ENCODE results near the gene NPAS3.

NPAS3 gene

GRCh38 chr14:33598582-33598981 lies 659.9 kb downstream of the NPAS3 start:
- Histone ChIP-seq H2BK12ac (ENCODE audit: low read length) (no peak overlapping the region), H3K9me3 (ENCODE audit: insufficient read depth, low read depth, low read length) (no peaks in the 10 kb centered on the region), H4K91ac (ENCODE audit: low read depth, low read length) (no peak overlapping the region), H3K27ac (ENCODE audit: low read depth, low read length) (no peak overlapping the region), H4K12ac (ENCODE audit: low read depth, low read length) (no peak overlapping the region), H2BK120ac (ENCODE audit: insufficient read depth, low read length, poor library complexity) (no peak overlapping the region), H3K4me3 (ENCODE audit: low read depth, low read length) (no peak overlapping the region), H3K79me2 (ENCODE audit: control insufficient read depth, insufficient read depth, low read length, poor library complexity) (no peaks in the 10 kb centered on the region), H4K8ac (ENCODE audit: low read depth, low read length) (no peak overlapping the region), H3K36me3 (ENCODE audit: control insufficient read depth in 1 of 2, insufficient read depth in 2 of 2, low read length in 2 of 2) (no peaks in the 10 kb centered on the region), H3K14ac (ENCODE audit: low read length) (no peak overlapping the region), H2BK5ac (ENCODE audit: low read depth, low read length, poor library complexity) (no peak overlapping the region), H3K23ac (ENCODE audit: low read length) (no peak overlapping the region), H3K4ac (ENCODE audit: low read depth, low read length) (no peak overlapping the region), H3K79me1 (ENCODE audit: low read length) (no peaks in the 10 kb centered on the region), H2AFZ (ENCODE audit: insufficient read depth, low read length, poor library complexity) (no peak overlapping the region), H3K18ac (ENCODE audit: low read length) (no peak overlapping the region), H2AK5ac (ENCODE audit: low read length) (no peak overlapping the region), H3K4me1 (ENCODE audit: control insufficient read depth in 1 of 2, insufficient read depth in 2 of 2, low read length in 2 of 2) (no peaks in the 10 kb centered on the region), H3K27me3 (ENCODE audit: insufficient read depth, low read length) (no peaks in the 10 kb centered on the region), H3K4me2 (ENCODE audit: low read length) (no peak overlapping the region), H3K9ac (ENCODE audit: low read length) (no peak overlapping the region)
- DNase-seq = no peak
- no CpG with 5 or more reads among the region's 2 CpGs for WGBS (ENCODE audit: extremely low coverage, insufficient coverage, insufficient read length)

- no peak overlapping the region for H4K12ac ChIP-seq (ENCODE audit: low read depth, low read length)
- no peak overlapping the region for H3K18ac ChIP-seq (ENCODE audit: low read length)
- H4K8ac ChIP-seq (ENCODE audit: low read depth, low read length) = no peak overlapping the region
- H3K36me3 ChIP-seq (ENCODE audit: control insufficient read depth in 1 of 2, insufficient read depth in 2 of 2, low read length in 2 of 2) = no peaks in the 10 kb centered on the region
- no peak overlapping the region for H3K23ac ChIP-seq (ENCODE audit: low read length)
- no peak overlapping the region for H3K9ac ChIP-seq (ENCODE audit: low read length)
- H3K4me2 ChIP-seq (ENCODE audit: low read length) = no peak overlapping the region
- no peak overlapping the region for H2AK5ac ChIP-seq (ENCODE audit: low read length)
- H4K91ac ChIP-seq (ENCODE audit: low read depth, low read length) = no peak overlapping the region
- H3K27ac ChIP-seq (ENCODE audit: low read depth, low read length) = no peak overlapping the region
- H3K79me2 ChIP-seq (ENCODE audit: control insufficient read depth, insufficient read depth, low read length, poor library complexity) = no peaks in the 10 kb centered on the region
- H3K79me1 ChIP-seq (ENCODE audit: low read length) = no peaks in the 10 kb centered on the region
- no peak overlapping the region for H2BK120ac ChIP-seq (ENCODE audit: insufficient read depth, low read length, poor library complexity)
- H2BK12ac ChIP-seq (ENCODE audit: low read length) = no peak overlapping the region
- no CpG with 5 or more reads among the region's 3 CpGs for WGBS (ENCODE audit: extremely low coverage, insufficient coverage, insufficient read length)
- no peak for DNase-seq
- H3K9me3 ChIP-seq (ENCODE audit: insufficient read depth, low read depth, low read length) = no peaks in the 10 kb centered on the region
- no peak overlapping the region for H2BK5ac ChIP-seq (ENCODE audit: low read depth, low read length, poor library complexity)
- no peak overlapping the region for H3K14ac ChIP-seq (ENCODE audit: low read length)
- H3K4me3 ChIP-seq (ENCODE audit: low read depth, low read length) = no peak overlapping the region
- H3K4ac ChIP-seq (ENCODE audit: low read depth, low read length) = no peak overlapping the region
- no peak overlapping the region for H2AFZ ChIP-seq (ENCODE audit: insufficient read depth, low read length, poor library complexity)
- H3K27me3 ChIP-seq (ENCODE audit: insufficient read depth, low read length) = no peaks in the 10 kb centered on the region
- no peaks in the 10 kb centered on the region for H3K4me1 ChIP-seq (ENCODE audit: control insufficient read depth in 1 of 2, insufficient read depth in 2 of 2, low read length in 2 of 2)
Observed at GRCh38 chr14:33602396-33602795, 663.7 kb downstream of the NPAS3 start.

- H3K9ac ChIP-seq (ENCODE audit: low read length) = no peak overlapping the region
- H3K4me2 ChIP-seq (ENCODE audit: low read length) = no peak overlapping the region
- H3K4ac ChIP-seq (ENCODE audit: low read depth, low read length) = no peak overlapping the region
- H3K14ac ChIP-seq (ENCODE audit: low read length) = no peak overlapping the region
- no peak overlapping the region for H3K4me3 ChIP-seq (ENCODE audit: low read depth, low read length)
- WGBS (ENCODE audit: extremely low coverage, insufficient coverage, insufficient read length) = no CpG with 5 or more reads among the region's 3 CpGs
- no peaks in the 10 kb centered on the region for H3K79me2 ChIP-seq (ENCODE audit: control insufficient read depth, insufficient read depth, low read length, poor library complexity)
- no peak overlapping the region for H2AK5ac ChIP-seq (ENCODE audit: low read length)
- H4K91ac ChIP-seq (ENCODE audit: low read depth, low read length) = no peak overlapping the region
- no peak overlapping the region for H2BK5ac ChIP-seq (ENCODE audit: low read depth, low read length, poor library complexity)
- H3K27ac ChIP-seq (ENCODE audit: low read depth, low read length) = no peak overlapping the region
- no peaks in the 10 kb centered on the region for H3K79me1 ChIP-seq (ENCODE audit: low read length)
- no peak overlapping the region for H3K18ac ChIP-seq (ENCODE audit: low read length)
- no peak overlapping the region for H4K8ac ChIP-seq (ENCODE audit: low read depth, low read length)
- H3K36me3 ChIP-seq (ENCODE audit: control insufficient read depth in 1 of 2, insufficient read depth in 2 of 2, low read length in 2 of 2) = no peaks in the 10 kb centered on the region
- no peak overlapping the region for H4K12ac ChIP-seq (ENCODE audit: low read depth, low read length)
- H3K4me1 ChIP-seq (ENCODE audit: control insufficient read depth in 1 of 2, insufficient read depth in 2 of 2, low read length in 2 of 2) = no peaks in the 10 kb centered on the region
- H2BK12ac ChIP-seq (ENCODE audit: low read length) = no peak overlapping the region
- H3K23ac ChIP-seq (ENCODE audit: low read length) = no peak overlapping the region
- no peaks in the 10 kb centered on the region for H3K9me3 ChIP-seq (ENCODE audit: insufficient read depth, low read depth, low read length)
- H2AFZ ChIP-seq (ENCODE audit: insufficient read depth, low read length, poor library complexity) = no peak overlapping the region
- no peak overlapping the region for H2BK120ac ChIP-seq (ENCODE audit: insufficient read depth, low read length, poor library complexity)
- no peak for DNase-seq
- H3K27me3 ChIP-seq (ENCODE audit: insufficient read depth, low read length) = no peaks in the 10 kb centered on the region
Observed at GRCh38 chr14:33606591-33606990, 667.9 kb downstream of the NPAS3 start.

DNA sequence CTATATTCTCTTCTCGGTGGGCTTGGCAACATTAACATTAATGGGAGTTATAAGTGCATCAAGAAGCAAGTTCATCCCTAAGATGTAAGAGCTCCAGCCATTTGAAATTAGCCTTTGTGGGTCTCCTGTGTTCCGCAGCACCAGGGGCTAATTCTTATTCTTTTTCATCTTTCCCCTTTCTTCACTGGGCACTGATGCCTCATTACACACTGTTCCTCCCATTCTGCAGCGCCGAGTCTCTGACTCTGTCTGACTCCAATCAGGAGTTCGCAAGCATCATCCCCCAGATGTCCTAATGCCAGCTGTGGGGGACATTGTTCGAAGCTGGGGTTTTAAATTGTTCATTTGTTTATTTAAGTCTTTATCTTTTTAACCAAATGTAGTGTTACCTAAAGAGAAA lies 670.9 kb downstream of the NPAS3 start:
- DNase-seq = no peak
- Histone ChIP-seq H4K8ac (ENCODE audit: low read depth, low read length) (no peak overlapping the region), H4K91ac (ENCODE audit: low read depth, low read length) (no peak overlapping the region), H3K79me1 (ENCODE audit: low read length) (no peaks in the 10 kb centered on the region), H3K23ac (ENCODE audit: low read length) (no peak overlapping the region), H3K4me2 (ENCODE audit: low read length) (no peak overlapping the region), H2BK12ac (ENCODE audit: low read length) (no peak overlapping the region), H3K27ac (ENCODE audit: low read depth, low read length) (no peak overlapping the region), H3K4me1 (ENCODE audit: control insufficient read depth in 1 of 2, insufficient read depth in 2 of 2, low read length in 2 of 2) (no peaks in the 10 kb centered on the region), H3K4ac (ENCODE audit: low read depth, low read length) (no peak overlapping the region), H3K9ac (ENCODE audit: low read length) (no peak overlapping the region), H2AFZ (ENCODE audit: insufficient read depth, low read length, poor library complexity) (no peak overlapping the region), H2AK5ac (ENCODE audit: low read length) (no peak overlapping the region), H3K9me3 (ENCODE audit: insufficient read depth, low read depth, low read length) (no peaks in the 10 kb centered on the region), H3K18ac (ENCODE audit: low read length) (no peak overlapping the region), H2BK5ac (ENCODE audit: low read depth, low read length, poor library complexity) (no peak overlapping the region), H3K14ac (ENCODE audit: low read length) (no peak overlapping the region), H3K4me3 (ENCODE audit: low read depth, low read length) (no peak overlapping the region), H4K12ac (ENCODE audit: low read depth, low read length) (no peak overlapping the region), H3K36me3 (ENCODE audit: control insufficient read depth in 1 of 2, insufficient read depth in 2 of 2, low read length in 2 of 2) (no peaks in the 10 kb centered on the region), H2BK120ac (ENCODE audit: insufficient read depth, low read length, poor library complexity) (no peak overlapping the region), H3K27me3 (ENCODE audit: insufficient read depth, low read length) (no peaks in the 10 kb centered on the region), H3K79me2 (ENCODE audit: control insufficient read depth, insufficient read depth, low read length, poor library complexity) (no peaks in the 10 kb centered on the region)
- WGBS (ENCODE audit: extremely low coverage, insufficient coverage, insufficient read length) = no CpG with 5 or more reads among the region's 6 CpGs

Data from trophoblast cell (in vitro differentiated cells and primary cell).